K562 (cell line): Measurements from ENCODE around the gene KLHL33. TPM values are rescaled to one million over a fixed set of nuclear protein-coding genes. Genes with fewer than 3 reads are reported as not detected.
A peak's percentile ranks its signal among the peaks of the same experiment; 100 is the strongest.

Source experiments
- ATF7 ChIP-seq: fragments of 450-650 bp; IDR thresholded peaks from 2 replicates; pipeline ENCODE4 v1.7.1; 2014; ENCODE audit warnings: mild to moderate bottlenecking, moderate library complexity
- ESRRA ChIP-seq: fragments of 450-650 bp; IDR thresholded peaks from 2 replicates; pipeline ENCODE4 v1.6.1; 2014; ENCODE audit warnings: low read depth, mild to moderate bottlenecking, moderate library complexity, borderline replicate concordance
- GABPB2 ChIP-seq: fragments of 250-450 bp; sonication (Bioruptor Pico); conservative IDR thresholded peaks from 2 replicates; pipeline ENCODE4 v1.5.1; 2021; ENCODE audit warnings: mild to moderate bottlenecking
- GATA2 ChIP-seq: sonication (generic); formaldehyde crosslinking; IDR thresholded peaks from 2 replicates; pipeline ENCODE4 v1.4.0; 2020; ENCODE audit warnings: mild to moderate bottlenecking, missing genetic modification reagents
- HIVEP1 ChIP-seq: fragments of 250-450 bp; sonication (Bioruptor Pico); IDR thresholded peaks from 2 replicates; pipeline ENCODE4 v1.4.0; 2020; ENCODE audit warnings: mild to moderate bottlenecking
- MIER1 ChIP-seq: fragments of 450-650 bp; IDR thresholded peaks from 2 replicates; pipeline ENCODE4 v1.6.1; 2016; ENCODE audit warnings: antibody characterized with exemption, mild to moderate bottlenecking, low read depth
- PTBP1 ChIP-seq: fragments of 200-400 bp; formaldehyde crosslinking; IDR thresholded peaks from 2 replicates; pipeline ENCODE4 v1.6.1; 2017; ENCODE audit warnings: low read depth, low read length
- RBBP5 ChIP-seq: fragments of 200-600 bp; sonication (generic); IDR thresholded peaks from 2 replicates; pipeline ENCODE4 v1.6.1; 2012; ENCODE audit warnings: borderline replicate concordance, mild to moderate bottlenecking, low read length, control low read depth, inconsistent platforms; ENCODE audit not compliant: insufficient read depth, poor library complexity, severe bottlenecking
- SMARCA4 ChIP-seq: fragments of 450-650 bp; IDR thresholded peaks from 2 replicates; pipeline ENCODE4 v1.6.1; 2016
- TFAM ChIP-seq: fragments of 250-450 bp; sonication (Bioruptor Pico); conservative IDR thresholded peaks from 2 replicates; pipeline ENCODE4 v1.5.0; 2021; ENCODE audit warnings: mild to moderate bottlenecking, moderate library complexity
- VEZF1 ChIP-seq: fragments of 200-800 bp; sonication (Bioruptor generic); IDR thresholded peaks from 2 replicates; pipeline ENCODE4 v1.6.1; 2017; ENCODE audit warnings: missing genetic modification characterization, missing compliant biosample characterization
- ZFP30 ChIP-seq: fragments of 250-450 bp; sonication (Bioruptor Pico); IDR thresholded peaks from 2 replicates; pipeline ENCODE4 v1.8.0; 2022; ENCODE audit warnings: moderate library complexity, mild to moderate bottlenecking, inconsistent platforms, borderline replicate concordance
- ZNF347 ChIP-seq: fragments of 450-650 bp; formaldehyde crosslinking; IDR thresholded peaks from 2 replicates; pipeline ENCODE4 v1.4.0; 2020; ENCODE audit warnings: low read depth, mild to moderate bottlenecking, moderate library complexity
- ZNF354B ChIP-seq: fragments of 250-450 bp; sonication (Bioruptor Pico); IDR thresholded peaks from 2 replicates; pipeline ENCODE4 v1.4.0; 2020
- ZNF609 ChIP-seq: sonication (generic); formaldehyde crosslinking; IDR thresholded peaks from 2 replicates; pipeline ENCODE4 v1.8.1; 2023; ENCODE audit warnings: missing genetic modification reagents, mild to moderate bottlenecking, borderline replicate concordance
- ZNF780A ChIP-seq: fragments of 250-450 bp; sonication (Bioruptor Pico); IDR thresholded peaks from 2 replicates; pipeline ENCODE4 v1.5.0; 2021; ENCODE audit warnings: mild to moderate bottlenecking
- polyA plus RNA-seq, 8 experiments: library from polyadenylated mRNA; depleted of rRNA in 4 of 8; stranded (reverse) in 5 of 8; unstranded in 3 of 8; fragments of >200 nt; fragmentation: Nextera tagmentation in 2 of 8; fragmentation: Illumina TruSeq in 1 of 8; extraction: Ambion mirVana in 2 of 8; extraction: Trizol in 1 of 8; gene quantifications; 2 replicates each; pipeline versions ENCODE4 v1.2.1 to v1.2.3, GENCODE V29; 2011 to 2014; ENCODE audit warnings: inconsistent platforms in 1 of 8, missing spikeins in 1 of 8
- total RNA-seq, 7 experiments: library from RNA; depleted of rRNA in 6 of 7; stranded (reverse); fragments of >200 nt in 6 of 7; fragmentation: Illumina TruSeq in 2 of 7; extraction: Trizol in 2 of 7; gene quantifications; 2 replicates each; pipeline versions ENCODE4 v1.2.1 to v1.2.3, GENCODE V29; 2011 to 2021; ENCODE audit warnings: low replicate concordance in 1 of 7
- TF ChIP-seq, protein P1 (sequence below): sonication (generic); formaldehyde crosslinking; IDR thresholded peaks from 2 replicates; pipeline ENCODE4 v1.4.0; 2020; ENCODE audit warnings: mild to moderate bottlenecking, missing genetic modification reagents
- TF ChIP-seq, protein P2 (sequence below): fragments of 250-450 bp; sonication (Bioruptor Pico); IDR thresholded peaks from 2 replicates; pipeline ENCODE4 v1.8.0; 2021; ENCODE audit warnings: borderline replicate concordance, mild to moderate bottlenecking, moderate library complexity; ENCODE audit not compliant: poor library complexity, severe bottlenecking

Gene KLHL33
- total and polyA plus RNA-seq, 9 of the 15 experiments (the other 6 are each of a cell fraction or from before 2014, with no cell fraction given) = 0.04 to 0.27 (median 0.13) TPM; not detected in 6

GRCh38 chr14:20455355-20456300 is 19.7 kb upstream of the KLHL33 start (continued):
- TF ChIP-seq ZNF609 (CRISPR knock-in tag) = no peak
- TF ChIP-seq, protein P1, sequence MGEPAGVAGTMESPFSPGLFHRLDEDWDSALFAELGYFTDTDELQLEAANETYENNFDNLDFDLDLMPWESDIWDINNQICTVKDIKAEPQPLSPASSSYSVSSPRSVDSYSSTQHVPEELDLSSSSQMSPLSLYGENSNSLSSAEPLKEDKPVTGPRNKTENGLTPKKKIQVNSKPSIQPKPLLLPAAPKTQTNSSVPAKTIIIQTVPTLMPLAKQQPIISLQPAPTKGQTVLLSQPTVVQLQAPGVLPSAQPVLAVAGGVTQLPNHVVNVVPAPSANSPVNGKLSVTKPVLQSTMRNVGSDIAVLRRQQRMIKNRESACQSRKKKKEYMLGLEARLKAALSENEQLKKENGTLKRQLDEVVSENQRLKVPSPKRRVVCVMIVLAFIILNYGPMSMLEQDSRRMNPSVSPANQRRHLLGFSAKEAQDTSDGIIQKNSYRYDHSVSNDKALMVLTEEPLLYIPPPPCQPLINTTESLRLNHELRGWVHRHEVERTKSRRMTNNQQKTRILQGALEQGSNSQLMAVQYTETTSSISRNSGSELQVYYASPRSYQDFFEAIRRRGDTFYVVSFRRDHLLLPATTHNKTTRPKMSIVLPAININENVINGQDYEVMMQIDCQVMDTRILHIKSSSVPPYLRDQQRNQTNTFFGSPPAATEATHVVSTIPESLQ (CRISPR knock-in tag) = 0 out of 2 replicates have a peak, but pooled peaks have one; percentile 17
- TF ChIP-seq PTBP1 = no peak
- TF ChIP-seq ZNF347 = no peak
- no peak for TF ChIP-seq HIVEP1 (CRISPR knock-in tag)
- TF ChIP-seq MIER1 = no peak
- 0 out of 2 replicates have a peak, but pooled peaks have one; percentile 11 for TF ChIP-seq ATF7
- no peak for TF ChIP-seq ZNF354B (CRISPR knock-in tag)
- TF ChIP-seq ZNF780A = no peak
- no peak for TF ChIP-seq ZFP30 (CRISPR knock-in tag)
- TF ChIP-seq GATA2 (CRISPR knock-in tag) = peak; percentile 88
- TF ChIP-seq GABPB2 (CRISPR knock-in tag) = no peak
- TF ChIP-seq VEZF1 (CRISPR knock-in tag) = 0 out of 2 replicates have a peak, but pooled peaks have one; percentile 5
- TF ChIP-seq RBBP5 = peak; percentile 61
- peak; percentile 56; the same call in 1 of the 2 replicates for TF ChIP-seq SMARCA4
- TF ChIP-seq, protein P2, sequence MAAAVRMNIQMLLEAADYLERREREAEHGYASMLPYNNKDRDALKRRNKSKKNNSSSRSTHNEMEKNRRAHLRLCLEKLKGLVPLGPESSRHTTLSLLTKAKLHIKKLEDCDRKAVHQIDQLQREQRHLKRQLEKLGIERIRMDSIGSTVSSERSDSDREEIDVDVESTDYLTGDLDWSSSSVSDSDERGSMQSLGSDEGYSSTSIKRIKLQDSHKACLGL (CRISPR knock-in tag) = no peak
- TF ChIP-seq ESRRA = no peak; the same call in 1 of the 2 replicates
- TF ChIP-seq TFAM = no peak
